ENCODE data around the gene GRB10.

Gene GRB10

GRCh38 chr7:50671386-50671785 is 111.3 kb downstream of the GRB10 start:
- Histone ChIP-seq H3K9ac (ENCODE audit: low read length in 2 of 2) (no peak overlapping the region), H3K27me3 (ENCODE audit: control insufficient read depth in 1 of 2, insufficient read depth in 2 of 2, low read length in 2 of 2) (no peaks in the 10 kb centered on the region), H3K4me3 (ENCODE audit: low read length in 2 of 2) (no peak overlapping the region), H3K27ac (ENCODE audit: low read length) (no peak overlapping the region), H3K4me1 (ENCODE audit: control insufficient read depth, insufficient read depth, low read length) (peaks cover 43% of the 10 kb centered on the region), H3K36me3 (ENCODE audit: control insufficient read depth in 2 of 2, insufficient read depth in 2 of 2, low read length in 2 of 2) (peaks cover 6 to 22% of the 10 kb centered on the region in 2 donors), H3K9me3 (ENCODE audit: control insufficient read depth in 2 of 2, low read length in 2 of 2) (peaks cover 0 to 4% of the 10 kb centered on the region in 2 donors)

GRCh38 chr7:50669890-50670289 is 112.8 kb downstream of the GRB10 start:
- no peak overlapping the region for H3K9ac ChIP-seq (ENCODE audit: low read length in 2 of 2)
- H3K36me3 ChIP-seq (ENCODE audit: control insufficient read depth in 2 of 2, insufficient read depth in 2 of 2, low read length in 2 of 2): peaks cover 6 to 22% of the 10 kb centered on the region in 2 donors
- no peaks in the 10 kb centered on the region for H3K27me3 ChIP-seq (ENCODE audit: control insufficient read depth in 1 of 2, insufficient read depth in 2 of 2, low read length in 2 of 2)
- peaks cover 41% of the 10 kb centered on the region for H3K4me1 ChIP-seq (ENCODE audit: control insufficient read depth, insufficient read depth, low read length)
- H3K27ac ChIP-seq (ENCODE audit: low read length): no peak overlapping the region
- H3K9me3 ChIP-seq (ENCODE audit: control insufficient read depth in 2 of 2, low read length in 2 of 2): peaks cover 0 to 4% of the 10 kb centered on the region in 2 donors
- H3K4me3 ChIP-seq (ENCODE audit: low read length in 2 of 2): no peak overlapping the region

GRCh38 chr7:50667789-50668226 is 114.9 kb downstream of the GRB10 start:
- Histone ChIP-seq H3K27ac (ENCODE audit: low read length) (peak overlapping the region; percentile 60), H3K36me3 (ENCODE audit: control insufficient read depth in 2 of 2, insufficient read depth in 2 of 2, low read length in 2 of 2) (peaks cover 0 to 17% of the 10 kb centered on the region in 2 donors), H3K9ac (ENCODE audit: low read length in 2 of 2) (no peak overlapping the region), H3K4me3 (ENCODE audit: low read length in 2 of 2) (peak overlapping the region in 1 of 2 donors; percentile 40), H3K27me3 (ENCODE audit: control insufficient read depth in 1 of 2, insufficient read depth in 2 of 2, low read length in 2 of 2) (no peaks in the 10 kb centered on the region), H3K9me3 (ENCODE audit: control insufficient read depth in 2 of 2, low read length in 2 of 2) (peaks cover 0 to 4% of the 10 kb centered on the region in 2 donors), H3K4me1 (ENCODE audit: control insufficient read depth, insufficient read depth, low read length) (peaks cover 46% of the 10 kb centered on the region)

GRCh38 chr7:50667338-50667737 is 115.4 kb downstream of the GRB10 start:
- Histone ChIP-seq H3K9ac (ENCODE audit: low read length in 2 of 2) (no peak overlapping the region), H3K9me3 (ENCODE audit: control insufficient read depth in 2 of 2, low read length in 2 of 2) (peaks cover 0 to 4% of the 10 kb centered on the region in 2 donors), H3K36me3 (ENCODE audit: control insufficient read depth in 2 of 2, insufficient read depth in 2 of 2, low read length in 2 of 2) (peaks cover 1 to 17% of the 10 kb centered on the region in 2 donors), H3K4me1 (ENCODE audit: control insufficient read depth, insufficient read depth, low read length) (peaks cover 46% of the 10 kb centered on the region), H3K4me3 (ENCODE audit: low read length in 2 of 2) (peak overlapping the region in 1 of 2 donors; percentile 23), H3K27me3 (ENCODE audit: control insufficient read depth in 1 of 2, insufficient read depth in 2 of 2, low read length in 2 of 2) (no peaks in the 10 kb centered on the region), H3K27ac (ENCODE audit: low read length) (peak overlapping the region; percentile 60)

- H3K9me3 ChIP-seq (ENCODE audit: control insufficient read depth in 2 of 2, low read length in 2 of 2): peaks cover 0 to 4% of the 10 kb centered on the region in 2 donors
- no peak overlapping the region for H3K9ac ChIP-seq (ENCODE audit: low read length in 2 of 2)
- no peak overlapping the region for H3K4me3 ChIP-seq (ENCODE audit: low read length in 2 of 2)
- H3K27ac ChIP-seq (ENCODE audit: low read length): no peak overlapping the region
- H3K36me3 ChIP-seq (ENCODE audit: control insufficient read depth in 2 of 2, insufficient read depth in 2 of 2, low read length in 2 of 2): peaks cover 7 to 16% of the 10 kb centered on the region in 2 donors
- no peaks in the 10 kb centered on the region for H3K27me3 ChIP-seq (ENCODE audit: control insufficient read depth in 1 of 2, insufficient read depth in 2 of 2, low read length in 2 of 2)
- H3K4me1 ChIP-seq (ENCODE audit: control insufficient read depth, insufficient read depth, low read length): peaks cover 55% of the 10 kb centered on the region
These were observed 116.6 kb downstream of the GRB10 start for GRCh38 chr7:50666124-50666496.

GRCh38 chr7:50665403-50666123 is 117.1 kb downstream of the GRB10 start:
- H3K27ac ChIP-seq (ENCODE audit: low read length): no peak overlapping the region
- H3K4me1 ChIP-seq (ENCODE audit: control insufficient read depth, insufficient read depth, low read length): peaks cover 55% of the 10 kb centered on the region
- H3K27me3 ChIP-seq (ENCODE audit: control insufficient read depth in 1 of 2, insufficient read depth in 2 of 2, low read length in 2 of 2): no peaks in the 10 kb centered on the region
- H3K36me3 ChIP-seq (ENCODE audit: control insufficient read depth in 2 of 2, insufficient read depth in 2 of 2, low read length in 2 of 2): peaks cover 7 to 13% of the 10 kb centered on the region in 2 donors
- H3K9ac ChIP-seq (ENCODE audit: low read length in 2 of 2): no peak overlapping the region
- H3K4me3 ChIP-seq (ENCODE audit: low read length in 2 of 2): no peak overlapping the region
- H3K9me3 ChIP-seq (ENCODE audit: control insufficient read depth in 2 of 2, low read length in 2 of 2): no peaks in the 10 kb centered on the region

GRCh38 chr7:50664937-50665336 is 117.8 kb downstream of the GRB10 start:
- Histone ChIP-seq H3K9me3 (ENCODE audit: control insufficient read depth in 2 of 2, low read length in 2 of 2) (no peaks in the 10 kb centered on the region), H3K4me3 (ENCODE audit: low read length in 2 of 2) (no peak overlapping the region), H3K9ac (ENCODE audit: low read length in 2 of 2) (no peak overlapping the region), H3K27me3 (ENCODE audit: control insufficient read depth in 1 of 2, insufficient read depth in 2 of 2, low read length in 2 of 2) (no peaks in the 10 kb centered on the region), H3K4me1 (ENCODE audit: control insufficient read depth, insufficient read depth, low read length) (peaks cover 55% of the 10 kb centered on the region), H3K27ac (ENCODE audit: low read length) (no peak overlapping the region), H3K36me3 (ENCODE audit: control insufficient read depth in 2 of 2, insufficient read depth in 2 of 2, low read length in 2 of 2) (peaks cover 7 to 15% of the 10 kb centered on the region in 2 donors)

GRCh38 chr7:50664461-50664922 is 118.2 kb downstream of the GRB10 start:
- Histone ChIP-seq H3K9me3 (ENCODE audit: control insufficient read depth in 2 of 2, low read length in 2 of 2) (no peaks in the 10 kb centered on the region), H3K36me3 (ENCODE audit: control insufficient read depth in 2 of 2, insufficient read depth in 2 of 2, low read length in 2 of 2) (peaks cover 9 to 13% of the 10 kb centered on the region in 2 donors), H3K4me3 (ENCODE audit: low read length in 2 of 2) (no peak overlapping the region), H3K4me1 (ENCODE audit: control insufficient read depth, insufficient read depth, low read length) (peaks cover 53% of the 10 kb centered on the region), H3K9ac (ENCODE audit: low read length in 2 of 2) (no peak overlapping the region), H3K27ac (ENCODE audit: low read length) (no peak overlapping the region), H3K27me3 (ENCODE audit: control insufficient read depth in 1 of 2, insufficient read depth in 2 of 2, low read length in 2 of 2) (no peaks in the 10 kb centered on the region)

GRCh38 chr7:50663396-50664102 is 119.1 kb downstream of the GRB10 start:
- peaks cover 50% of the 10 kb centered on the region for H3K4me1 ChIP-seq (ENCODE audit: control insufficient read depth, insufficient read depth, low read length)
- no peaks in the 10 kb centered on the region for H3K27me3 ChIP-seq (ENCODE audit: control insufficient read depth in 1 of 2, insufficient read depth in 2 of 2, low read length in 2 of 2)
- no peak overlapping the region for H3K27ac ChIP-seq (ENCODE audit: low read length)
- no peak overlapping the region for H3K4me3 ChIP-seq (ENCODE audit: low read length in 2 of 2)
- H3K36me3 ChIP-seq (ENCODE audit: control insufficient read depth in 2 of 2, insufficient read depth in 2 of 2, low read length in 2 of 2): peaks cover 8 to 9% of the 10 kb centered on the region in 2 donors
- H3K9me3 ChIP-seq (ENCODE audit: control insufficient read depth in 2 of 2, low read length in 2 of 2): no peaks in the 10 kb centered on the region
- no peak overlapping the region for H3K9ac ChIP-seq (ENCODE audit: low read length in 2 of 2)

GRCh38 chr7:50662996-50663395 is 119.7 kb downstream of the GRB10 start:
- H3K27me3 ChIP-seq (ENCODE audit: control insufficient read depth in 1 of 2, insufficient read depth in 2 of 2, low read length in 2 of 2): no peaks in the 10 kb centered on the region
- peaks cover 8 to 9% of the 10 kb centered on the region in 2 donors for H3K36me3 ChIP-seq (ENCODE audit: control insufficient read depth in 2 of 2, insufficient read depth in 2 of 2, low read length in 2 of 2)
- peaks cover 50% of the 10 kb centered on the region for H3K4me1 ChIP-seq (ENCODE audit: control insufficient read depth, insufficient read depth, low read length)
- H3K4me3 ChIP-seq (ENCODE audit: low read length in 2 of 2): no peak overlapping the region
- no peak overlapping the region for H3K27ac ChIP-seq (ENCODE audit: low read length)
- H3K9me3 ChIP-seq (ENCODE audit: control insufficient read depth in 2 of 2, low read length in 2 of 2): no peaks in the 10 kb centered on the region
- no peak overlapping the region for H3K9ac ChIP-seq (ENCODE audit: low read length in 2 of 2)

Measured in stomach smooth muscle (tissue), 2 donors.